Effector memory CD8-positive, alpha-beta T cell (primary cell): ENCODE measurements around the gene ZDHHC8.

ENCODE experiments used
- ATAC-seq: fragments of 150-1000 bp; cut with Tn5 transposase; replicated peaks from 2 replicates; pipeline ENCODE4 v1.10.0; 2021; ENCODE audit warnings: mild to moderate bottlenecking, moderate library complexity
- DNase-seq, 3 experiments: peaks; one replicate each; pipeline ENCODE4 v3.0.0; 2021
- H3K27ac Mint-ChIP-seq, 2 donors: one replicate each; pipeline ENCODE4 v1.8.0; 2022; ENCODE audit warnings: mild to moderate bottlenecking in 2 of 2, mixed read lengths in 2 of 2, moderate library complexity in 2 of 2
- H3K27me3 Mint-ChIP-seq, 2 donors: one replicate each; pipeline ENCODE4 v1.8.0; 2022; ENCODE audit warnings: mixed read lengths in 2 of 2
- H3K36me3 Mint-ChIP-seq: one replicate; pipeline ENCODE4 v1.8.0; 2022; ENCODE audit warnings: mild to moderate bottlenecking, moderate library complexity, mixed read lengths; ENCODE audit not compliant: insufficient read depth
- H3K4me1 Mint-ChIP-seq, 2 donors: one replicate each; pipeline ENCODE4 v1.8.0; 2022; ENCODE audit warnings: low read depth in 2 of 2, mixed read lengths in 2 of 2
- H3K4me3 Mint-ChIP-seq, 2 donors: one replicate each; pipeline ENCODE4 v1.8.0; 2022; ENCODE audit warnings: mild to moderate bottlenecking in 2 of 2, mixed read lengths in 2 of 2, moderate library complexity in 2 of 2
- H3K9me3 Mint-ChIP-seq, 2 donors: one replicate each; pipeline ENCODE4 v1.8.0; 2022; ENCODE audit warnings: mixed read lengths in 2 of 2

ZDHHC8 gene

GRCh38 chr22:20113551-20114310, 17.9 kb upstream of the ZDHHC8 start:
- ATAC-seq = no peak
- Mint-ChIP-seq H3K36me3 (peaks cover 70% of the 10 kb centered on the region), H3K4me1 (peaks cover 20 to 30% of the 10 kb centered on the region in 2 donors), H3K9me3 (no peaks in the 10 kb centered on the region), H3K27ac (peak overlapping the region; percentile 10 to 83), H3K4me3 (no peak overlapping the region), H3K27me3 (no peaks in the 10 kb centered on the region)
- no peak for DNase-seq

DNA sequence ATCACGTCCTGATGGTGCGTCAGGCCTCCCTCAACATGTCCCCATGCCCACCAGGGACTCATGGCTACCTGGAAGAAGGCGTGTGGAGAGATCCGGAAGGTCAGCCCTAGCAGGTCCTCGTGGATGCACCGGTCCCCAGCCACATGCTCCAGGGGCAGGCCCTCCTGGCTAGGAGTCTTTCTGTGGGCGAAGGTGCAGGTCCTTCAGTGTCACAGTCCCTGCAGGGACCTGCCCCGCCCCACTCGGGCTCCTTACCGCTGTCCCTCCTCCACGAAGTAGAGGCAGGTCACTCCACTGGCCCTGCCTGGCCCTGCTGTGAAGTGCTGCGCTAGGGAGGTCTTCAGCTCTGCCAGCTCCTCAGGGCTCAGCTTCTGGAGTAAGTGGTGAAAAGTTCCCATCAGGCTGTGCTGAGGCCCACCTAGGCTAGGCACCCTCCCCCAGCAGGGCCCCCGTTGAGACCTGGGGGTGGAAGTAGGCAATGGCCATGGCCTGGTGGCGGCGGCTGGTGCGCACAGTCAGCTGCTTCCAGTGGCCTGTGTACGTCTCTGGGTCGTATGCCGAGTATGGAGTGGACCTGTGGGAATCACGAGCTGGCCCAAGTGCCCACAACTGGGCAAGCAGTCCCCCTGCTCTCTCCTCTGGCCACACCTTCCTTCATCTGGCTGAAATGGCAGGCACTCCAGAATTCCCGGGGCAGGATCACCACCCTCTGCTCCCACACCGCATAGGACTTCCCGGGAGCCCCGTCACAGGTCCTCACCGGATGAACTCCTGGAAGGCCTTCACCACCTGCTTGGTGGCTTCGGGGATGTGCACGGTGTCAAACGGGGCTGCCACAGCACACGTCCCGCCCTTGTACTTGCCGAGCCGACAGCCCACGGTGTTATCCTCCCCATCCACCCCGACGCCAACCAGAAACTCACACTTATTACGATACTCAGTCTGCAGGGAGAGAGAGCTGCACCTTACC, 16.8 kb upstream of the ZDHHC8 start:
- no peak for ATAC-seq
- Mint-ChIP-seq H3K4me1 (peaks cover 20 to 30% of the 10 kb centered on the region in 2 donors), H3K4me3 (peak overlapping the region; percentile 49 to 86), H3K36me3 (peaks cover 70% of the 10 kb centered on the region), H3K27me3 (no peaks in the 10 kb centered on the region), H3K27ac (peak overlapping the region; percentile 77 to 90), H3K9me3 (no peaks in the 10 kb centered on the region)
- DNase-seq = no peak

DNA sequence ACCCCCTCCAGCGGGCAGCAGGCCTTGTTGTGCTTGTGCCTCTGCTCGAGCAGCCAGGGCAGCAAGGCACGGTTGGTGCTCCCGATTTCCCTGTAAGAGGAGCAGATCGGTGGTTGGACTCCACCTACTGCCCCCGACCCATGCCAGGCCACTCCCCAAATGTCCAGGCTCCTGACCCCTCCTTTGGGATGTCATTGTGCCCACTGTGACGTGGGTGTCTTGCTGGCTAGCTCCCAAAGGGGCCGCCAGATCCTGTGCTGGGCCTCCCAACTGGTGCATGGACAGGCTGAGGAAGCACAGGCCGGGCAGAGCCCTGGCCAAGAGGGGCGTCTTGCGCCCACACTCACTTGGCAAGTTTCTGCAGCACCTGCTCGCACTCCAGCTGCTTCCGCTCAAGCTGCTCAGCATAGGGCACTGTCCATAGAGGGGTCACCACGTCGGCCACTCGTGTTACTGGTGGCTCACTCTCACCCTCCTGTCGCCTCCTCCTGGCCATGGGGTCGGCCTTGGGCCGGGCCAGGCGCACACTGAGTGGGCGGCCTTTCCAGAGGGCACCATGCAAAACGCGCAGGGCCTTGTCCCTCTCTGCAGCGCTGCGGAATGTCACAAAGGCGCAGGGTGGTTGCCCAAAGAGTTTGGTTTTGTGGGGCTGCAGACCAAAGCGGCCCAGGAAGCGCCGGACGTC, 15.8 kb upstream of the ZDHHC8 start, which contains the start of gene RANBP1:
TSS of gene RANBP1 (plus strand) at position 414 of the 685 bp plus-strand sequence. CDS start at position 495, 81 bp downstream.
- Mint-ChIP-seq H3K4me1 (peaks cover 20 to 30% of the 10 kb centered on the region in 2 donors), H3K9me3 (no peaks in the 10 kb centered on the region), H3K27ac (peak within 1 kb of the TSS; percentile 90 to 92), H3K27me3 (no peaks in the 10 kb centered on the region), H3K4me3 (peak within 1 kb of the TSS; percentile 83 to 86), H3K36me3 (peaks cover 60% of the 10 kb centered on the region)
- no peak for DNase-seq
- no peak for ATAC-seq

DNA sequence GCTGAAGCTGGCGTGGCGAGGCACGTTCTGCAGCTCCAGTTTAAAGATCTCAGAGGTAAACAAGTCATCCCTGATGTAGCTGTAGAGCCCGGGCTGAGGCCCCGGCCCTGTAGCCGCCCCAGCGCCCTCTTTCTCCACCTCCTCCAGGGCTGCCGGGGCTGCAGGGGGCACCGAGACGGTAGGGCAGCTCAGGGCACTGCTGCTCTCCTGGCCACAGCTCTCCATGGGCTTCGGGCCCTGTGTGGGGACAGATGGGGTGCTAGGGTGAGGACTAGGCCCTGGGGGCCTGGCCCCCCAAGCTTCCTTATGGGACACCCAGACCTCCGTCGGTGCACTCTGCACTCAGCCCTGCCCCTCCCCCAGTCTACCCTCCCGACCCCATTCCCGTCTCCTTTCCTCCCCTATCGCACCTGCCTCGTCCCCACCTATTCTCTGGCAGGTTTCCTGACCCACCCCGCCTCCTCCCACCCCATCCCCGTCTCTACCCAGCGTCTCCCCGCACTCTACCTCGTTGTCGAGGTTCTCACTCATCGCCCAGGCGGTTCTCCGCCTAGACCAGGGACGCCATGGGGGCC, 15.1 kb upstream of the ZDHHC8 start:
- peak overlapping the region; percentile 90 to 92 for H3K27ac Mint-ChIP-seq
- H3K36me3 Mint-ChIP-seq = peaks cover 56% of the 10 kb centered on the region
- no peaks in the 10 kb centered on the region for H3K27me3 Mint-ChIP-seq
- H3K9me3 Mint-ChIP-seq = no peaks in the 10 kb centered on the region
- peaks cover 20 to 30% of the 10 kb centered on the region in 2 donors for H3K4me1 Mint-ChIP-seq
- no peak for DNase-seq
- no peak for ATAC-seq
- peak overlapping the region; percentile 83 to 86 for H3K4me3 Mint-ChIP-seq

DNA sequence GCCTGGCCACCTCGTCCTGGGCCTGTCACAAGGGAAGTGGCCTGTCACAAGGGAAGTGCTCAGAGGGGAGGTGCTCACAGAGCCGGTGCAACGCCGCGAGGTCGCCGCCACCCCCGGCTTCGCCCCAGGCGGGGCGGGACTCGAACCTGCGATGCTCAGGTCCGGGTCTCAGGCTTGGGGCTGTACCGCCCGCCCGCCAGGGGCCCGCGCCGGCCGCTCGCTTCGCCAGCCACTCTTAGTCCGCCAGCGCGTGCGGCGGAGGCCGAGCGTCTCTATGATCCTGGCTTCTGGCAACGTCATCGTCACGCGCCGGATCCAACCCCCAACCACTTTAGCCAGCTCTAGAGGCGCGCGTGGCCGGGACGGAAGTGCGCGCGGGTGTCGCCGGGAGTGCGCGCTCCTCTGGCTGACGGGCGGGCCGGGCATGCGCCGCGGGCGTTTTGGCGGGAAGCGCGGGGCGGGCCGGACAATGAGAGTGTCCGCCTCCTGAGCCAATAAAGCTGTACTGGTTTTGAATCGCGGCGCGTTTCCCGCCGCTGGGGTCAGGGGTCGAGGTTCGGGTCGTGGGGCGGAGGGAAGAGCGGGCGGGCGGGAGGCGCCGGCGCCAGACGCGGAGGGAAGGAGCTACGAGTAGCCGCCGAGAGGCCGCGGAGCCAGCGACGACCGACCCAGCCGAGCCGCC, 14.5 kb upstream of the ZDHHC8 start, which contains the start of gene TRMT2A:
TSS of gene TRMT2A (minus strand) at position 276 of the 682 bp plus-strand sequence. CDS start 320 bp downstream, outside the sequence.
- Mint-ChIP-seq H3K4me1 (peaks cover 17 to 31% of the 10 kb centered on the region in 2 donors), H3K9me3 (no peaks in the 10 kb centered on the region), H3K4me3 (peak within 1 kb of the TSS; percentile 83 to 86), H3K27me3 (no peaks in the 10 kb centered on the region), H3K36me3 (peaks cover 63% of the 10 kb centered on the region), H3K27ac (peak within 1 kb of the TSS; percentile 90 to 92)
- ATAC-seq (peak; percentile 79), DNase-seq (peak; percentile 93 to 94 (median 93))

DNA sequence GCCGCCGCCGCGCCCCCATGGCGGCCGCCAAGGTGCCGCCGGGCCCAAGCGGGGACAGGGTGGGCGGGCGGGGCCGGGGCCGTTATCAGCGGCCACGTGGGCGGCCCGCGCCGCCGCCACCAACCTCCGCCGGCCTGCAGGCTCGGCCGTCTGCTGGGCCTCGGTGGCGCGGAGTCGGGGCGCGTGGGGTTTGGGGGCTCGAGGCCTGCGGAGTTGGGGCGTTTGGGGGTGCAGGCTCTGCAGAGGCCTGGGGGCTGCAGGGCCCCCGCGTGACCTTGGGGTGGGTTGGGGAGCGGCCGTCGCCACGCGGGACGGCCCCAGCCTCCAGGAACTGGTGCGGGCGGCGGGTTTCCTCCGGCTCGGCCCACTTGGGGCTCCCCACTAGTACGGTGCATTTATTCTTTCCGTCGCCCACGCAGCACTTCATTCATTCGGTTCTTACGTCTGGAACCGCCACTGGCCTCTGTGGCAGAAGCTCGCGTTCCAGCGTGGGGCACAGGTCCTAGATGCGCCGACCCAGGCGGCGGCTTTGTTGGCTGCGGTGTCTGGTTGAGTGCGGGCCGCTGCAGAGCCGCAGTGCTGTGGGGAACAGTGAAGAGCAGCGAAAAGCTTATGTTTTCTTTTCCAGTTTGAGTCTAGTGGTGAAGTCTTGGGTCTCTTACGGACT, 13.8 kb upstream of the ZDHHC8 start:
- Mint-ChIP-seq H3K9me3 (no peaks in the 10 kb centered on the region), H3K4me3 (peak overlapping the region; percentile 83 to 86), H3K4me1 (peaks cover 17 to 34% of the 10 kb centered on the region in 2 donors)

GRCh38 chr22:20118300-20119020, 13.1 kb upstream of the ZDHHC8 start:
- no peak for DNase-seq
- peak overlapping the region; percentile 90 to 92 for H3K27ac Mint-ChIP-seq
- no peaks in the 10 kb centered on the region for H3K27me3 Mint-ChIP-seq
- H3K9me3 Mint-ChIP-seq = peaks cover 0 to 2% of the 10 kb centered on the region in 2 donors
- H3K4me3 Mint-ChIP-seq = peak overlapping the region; percentile 83 to 86
- H3K4me1 Mint-ChIP-seq = peaks cover 22 to 38% of the 10 kb centered on the region in 2 donors
- peaks cover 64% of the 10 kb centered on the region for H3K36me3 Mint-ChIP-seq
- ATAC-seq = no peak

More for the DNA sequence above, 13.8 kb upstream of the ZDHHC8 start:
- Mint-ChIP-seq H3K36me3 (peaks cover 64% of the 10 kb centered on the region), H3K27me3 (no peaks in the 10 kb centered on the region), H3K27ac (peak overlapping the region; percentile 90 to 92)
- ATAC-seq = peak; percentile 48
- peak; percentile 44 to 51 (median 49) for DNase-seq

DNA sequence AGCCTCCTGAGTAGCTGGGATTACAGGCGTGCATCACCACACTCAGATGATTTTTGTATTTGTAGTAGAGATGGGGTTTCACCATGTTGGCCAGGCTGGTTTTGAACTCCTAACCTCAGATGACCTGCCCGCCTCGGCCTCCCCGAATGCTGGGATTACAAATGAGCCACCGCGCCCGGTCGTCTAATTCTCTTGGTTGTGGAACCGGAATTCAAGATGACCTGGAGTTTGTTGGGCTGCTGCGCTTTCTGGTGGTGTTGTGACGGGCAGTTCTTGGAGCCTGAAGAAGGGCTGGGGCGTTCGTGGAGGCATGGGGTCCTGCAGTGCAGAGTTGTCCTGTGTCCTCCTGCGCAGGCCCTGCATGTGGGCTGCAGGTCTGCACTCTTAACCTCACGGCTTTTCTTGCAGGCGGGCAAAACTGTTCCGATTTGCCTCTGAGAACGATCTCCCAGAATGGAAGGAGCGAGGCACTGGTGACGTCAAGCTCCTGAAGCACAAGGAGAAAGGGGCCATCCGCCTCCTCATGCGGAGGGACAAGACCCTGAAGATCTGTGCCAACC, 9.7 kb upstream of the ZDHHC8 start:
- no peak for DNase-seq
- peak overlapping the region; percentile 91 to 95 for H3K27ac Mint-ChIP-seq
- peaks cover 62% of the 10 kb centered on the region for H3K36me3 Mint-ChIP-seq

GRCh38 chr22:20123366-20124082, 8.1 kb upstream of the ZDHHC8 start:
- no peak for DNase-seq
- peaks cover 13 to 29% of the 10 kb centered on the region in 2 donors for H3K4me1 Mint-ChIP-seq
- H3K27ac Mint-ChIP-seq = peak overlapping the region; percentile 91 to 95
- peak overlapping the region; percentile 50 to 56 for H3K4me3 Mint-ChIP-seq
- peaks cover 0 to 2% of the 10 kb centered on the region in 2 donors for H3K9me3 Mint-ChIP-seq
- no peaks in the 10 kb centered on the region for H3K27me3 Mint-ChIP-seq
- peaks cover 62% of the 10 kb centered on the region for H3K36me3 Mint-ChIP-seq
- peak; percentile 51 for ATAC-seq

More for the DNA sequence above, 9.7 kb upstream of the ZDHHC8 start:
- H3K4me1 Mint-ChIP-seq = peaks cover 17 to 31% of the 10 kb centered on the region in 2 donors
- peaks cover 0 to 2% of the 10 kb centered on the region in 2 donors for H3K9me3 Mint-ChIP-seq
- peak overlapping the region; percentile 50 to 56 for H3K4me3 Mint-ChIP-seq
- H3K27me3 Mint-ChIP-seq = no peaks in the 10 kb centered on the region
- ATAC-seq = no peak

GRCh38 chr22:20124083-20124787, 7.4 kb upstream of the ZDHHC8 start:
- peak overlapping the region in 1 of 2 donors; percentile 31 for H3K4me3 Mint-ChIP-seq
- H3K27me3 Mint-ChIP-seq = no peaks in the 10 kb centered on the region
- ATAC-seq (no peak), DNase-seq (no peak)
- H3K4me1 Mint-ChIP-seq = peaks cover 15 to 30% of the 10 kb centered on the region in 2 donors
- peaks cover 58% of the 10 kb centered on the region for H3K36me3 Mint-ChIP-seq
- H3K9me3 Mint-ChIP-seq = peaks cover 0 to 2% of the 10 kb centered on the region in 2 donors
- peak overlapping the region; percentile 65 to 95 for H3K27ac Mint-ChIP-seq
